Measurements from ENCODE around the gene KDM5B. TPM values are rescaled to one million over a fixed set of nuclear protein-coding genes. Genes with fewer than 3 reads are reported as not detected.

Gene KDM5B
- total RNA-seq, 2 donors from 2014 or later: 14.6 to 18.5 TPM

GRCh38 chr1:202677433-202677832 lies 130.8 kb downstream of the KDM5B start:
- H3K27me3 ChIP-seq: no peaks in the 10 kb centered on the region
- peaks cover 0 to 10% of the 10 kb centered on the region in 2 donors for H3K9me3 ChIP-seq
- H3K4me1 ChIP-seq: no peaks in the 10 kb centered on the region
- H3K27ac ChIP-seq: no peak overlapping the region
- no peak for DNase-seq (ENCODE audit: low spot score)
- no peak for TF ChIP-seq CTCF (IDR thresholded peaks at IDR 0.05)
- no peaks in the 10 kb centered on the region for H3K36me3 ChIP-seq
- H3K4me3 ChIP-seq: no peak overlapping the region

Other genes starting within 250 kb of the KDM5B start
- not detected for gene SYT2, start 98.0 kb downstream of the KDM5B start, total RNA-seq
- gene PCAT6, start 2.5 kb upstream of the KDM5B start, total RNA-seq: not detected
- gene RABIF, start 80.7 kb upstream of the KDM5B start, total RNA-seq: 1 to 10 TPM; 3.0 to 4.3 TPM
- 10 to 100 TPM; 13.9 to 18.4 TPM for gene KLHL12, start 118.8 kb upstream of the KDM5B start, total RNA-seq
- gene ADIPOR1, start 149.9 kb upstream of the KDM5B start, total RNA-seq: 100 to 1,000 TPM; 124 to 141 TPM
- gene CYB5R1, start 158.8 kb upstream of the KDM5B start, total RNA-seq: 100 to 1,000 TPM in 1 of 2 donors, 10 to 100 TPM in 1; 85.9 to 104 TPM
- 10 to 100 TPM; 29.6 to 39.1 TPM for gene TMEM183A, start 199.0 kb upstream of the KDM5B start, total RNA-seq
- gene PPFIA4, start 218.1 kb upstream of the KDM5B start, total RNA-seq: 10 to 100 TPM; 16.3 to 19.2 TPM